Measurements from ENCODE around the gene ATP10B.
A peak's percentile ranks its signal among the peaks of the same experiment; 100 is the strongest.
"Not testable (repeated sequence)": the region's sequence is repeated elsewhere in the genome, so short reads cannot be mapped to it uniquely, and the experiment has no call there.

Gene ATP10B

GRCh38 chr5:160831801-160832200 lies 20.2 kb downstream of the ATP10B start:
- no peak for DNase-seq (ENCODE audit: low read depth in 2 of 2)

DNA sequence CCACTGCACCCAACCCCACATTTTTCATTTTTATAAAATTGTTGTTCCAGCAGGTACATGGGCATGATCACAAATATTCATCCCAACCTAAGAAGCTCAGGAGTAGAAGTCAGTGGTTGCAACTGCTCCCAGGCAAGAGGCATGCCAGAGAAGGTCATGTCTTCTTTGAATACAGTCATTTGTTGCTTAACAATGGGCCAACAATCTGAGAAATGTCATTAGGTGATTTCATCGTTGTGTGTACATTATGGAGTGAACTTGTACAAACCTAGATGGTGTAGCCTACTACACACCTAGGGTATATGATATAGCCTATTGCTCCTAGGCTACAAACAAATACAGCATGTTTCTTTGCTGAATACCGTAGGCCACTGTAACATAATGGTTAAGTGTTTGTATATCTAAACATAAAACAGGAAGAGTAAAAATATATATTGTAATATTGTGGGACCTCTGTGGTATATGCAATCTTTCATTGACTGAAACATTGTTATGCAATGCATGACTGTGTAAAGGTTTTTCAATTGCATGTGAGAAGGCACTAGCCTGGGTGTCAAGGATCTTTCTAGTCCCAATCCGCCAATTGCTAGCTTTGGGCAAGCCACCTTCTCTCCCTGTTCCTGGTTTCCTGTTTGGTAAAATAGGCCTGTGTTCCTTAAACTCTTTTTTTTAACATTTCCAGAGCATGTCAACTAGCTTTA lies 27.6 kb downstream of the ATP10B start:
- no peak for DNase-seq (ENCODE audit: low read depth in 2 of 2)

DNA sequence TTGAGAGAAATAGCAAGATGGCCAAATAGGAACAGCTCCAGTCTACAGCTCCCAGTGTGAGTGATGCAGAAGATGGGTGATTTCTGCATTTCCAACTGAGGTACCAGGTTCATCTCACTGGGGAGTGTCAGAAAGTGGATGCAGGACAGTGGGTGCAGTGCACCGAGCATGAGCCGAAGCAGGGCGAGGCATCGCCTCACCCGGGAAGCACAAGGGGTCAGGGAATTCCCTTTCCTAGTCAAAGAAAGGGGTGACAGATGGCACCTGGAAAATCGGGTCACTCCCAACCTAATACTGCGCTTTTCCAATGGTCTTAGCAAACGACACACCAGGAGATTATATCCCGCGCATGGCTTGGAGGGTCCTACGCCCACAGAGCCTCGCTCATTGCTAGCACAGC lies 39.0 kb downstream of the ATP10B start:
- not testable (repeated sequence) for DNase-seq (ENCODE audit: low read depth in 2 of 2)

DNA sequence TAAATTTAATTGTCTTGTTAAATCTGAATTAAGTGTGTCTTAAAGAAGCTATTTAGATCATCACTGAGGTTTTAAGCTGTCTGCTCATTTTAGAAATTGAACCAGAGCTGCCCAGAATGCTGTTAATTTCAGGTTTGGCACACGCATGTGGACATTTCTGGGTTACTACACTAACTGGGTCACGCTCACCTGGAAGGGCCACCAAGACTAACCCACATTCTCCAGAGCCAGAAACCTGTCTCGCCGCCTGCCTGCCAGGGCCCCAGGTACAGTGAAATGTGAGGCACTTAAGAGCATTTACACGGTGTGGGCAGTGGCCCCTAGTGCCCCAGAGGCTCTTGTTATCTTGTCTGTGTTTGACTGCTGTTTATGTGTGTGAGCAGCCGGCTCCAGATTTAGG lies 46.6 kb downstream of the ATP10B start:
- DNase-seq (ENCODE audit: low read depth in 2 of 2) = no peak

- no peak for DNase-seq (ENCODE audit: low read depth in 2 of 2)
These were observed 49.4 kb downstream of the ATP10B start for GRCh38 chr5:160802592-160802991.

- DNase-seq (ENCODE audit: low read depth in 2 of 2) = no peak
These were observed 51.4 kb downstream of the ATP10B start for GRCh38 chr5:160800375-160801275.

DNA sequence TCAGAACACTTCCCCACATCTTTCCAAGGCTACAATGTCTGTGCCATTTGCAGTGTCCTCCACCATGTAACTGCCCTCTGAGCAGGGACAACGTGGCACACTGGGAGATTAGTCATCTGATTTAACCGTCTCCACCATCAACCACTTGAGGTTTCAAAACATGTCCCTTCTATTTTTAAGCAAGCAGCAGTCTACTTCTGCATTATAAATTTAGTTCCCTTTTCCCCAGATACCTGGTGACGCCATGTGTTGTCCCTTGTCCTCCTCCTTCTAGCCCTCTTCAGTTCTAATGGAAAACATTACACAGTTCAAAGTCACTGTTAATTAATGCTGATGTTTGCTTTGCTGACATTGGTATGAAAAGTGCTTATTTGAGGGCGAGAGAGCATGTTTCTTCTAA lies 52.8 kb downstream of the ATP10B start:
- no peak for DNase-seq (ENCODE audit: low read depth in 2 of 2)

- no peak for DNase-seq (ENCODE audit: low read depth in 2 of 2)
These were observed 55.0 kb downstream of the ATP10B start for GRCh38 chr5:160797020-160797419.

DNA sequence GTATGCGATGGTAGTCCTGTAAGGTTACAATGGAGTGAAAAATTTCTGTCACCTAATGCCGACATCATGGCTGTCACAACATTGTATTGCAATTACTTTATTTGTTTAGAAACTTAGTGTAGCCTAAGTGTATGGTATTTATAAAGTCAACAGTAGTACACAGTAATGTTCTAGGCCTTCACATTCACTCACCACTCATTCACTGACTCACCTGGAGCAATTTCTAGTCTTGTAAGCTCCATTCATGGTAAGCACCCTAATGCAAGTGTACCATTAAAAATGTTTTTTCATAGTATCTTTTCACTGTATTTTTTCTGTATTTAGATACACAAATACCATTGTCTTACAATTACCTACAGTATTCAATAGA lies 58.5 kb downstream of the ATP10B start:
- no peak for DNase-seq (ENCODE audit: low read depth in 2 of 2)

DNA sequence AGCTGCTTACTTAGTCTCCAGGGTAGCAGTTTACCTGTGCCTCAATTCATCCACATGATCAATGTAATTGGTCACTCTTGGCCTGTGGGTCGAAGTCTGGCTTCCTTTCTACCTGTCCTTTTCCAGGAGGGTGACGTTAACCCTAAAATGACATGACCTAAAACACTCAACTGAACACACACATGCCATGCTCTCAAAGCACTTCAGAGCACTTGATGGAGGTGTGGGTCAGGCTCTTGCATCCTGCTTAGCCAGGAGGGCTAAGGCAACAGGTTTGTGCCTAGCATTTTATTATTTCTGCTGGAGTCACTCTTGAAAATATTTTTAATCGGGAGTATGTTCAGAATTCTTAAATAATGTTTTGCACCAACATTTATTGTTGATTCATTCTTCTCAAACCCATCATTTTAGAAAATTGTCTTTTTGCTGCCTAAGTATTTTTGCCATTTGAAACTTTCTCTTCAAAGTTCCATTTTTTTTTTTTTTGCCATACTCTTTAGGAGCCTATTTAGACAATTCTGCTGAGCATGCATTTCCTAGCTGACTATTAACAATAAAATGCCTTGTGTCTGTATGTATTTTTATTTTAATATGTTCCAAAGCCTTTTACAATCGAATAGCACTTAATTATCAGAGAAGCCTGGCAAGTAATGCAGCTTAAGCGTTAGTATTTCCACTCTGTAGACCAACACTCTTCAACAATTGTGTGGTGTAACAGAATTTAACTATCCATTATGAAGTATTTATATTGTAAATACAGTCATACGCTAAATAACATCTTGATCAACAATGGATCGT lies 59.1 kb downstream of the ATP10B start:
- no peak for DNase-seq (ENCODE audit: low read depth in 2 of 2)

DNA sequence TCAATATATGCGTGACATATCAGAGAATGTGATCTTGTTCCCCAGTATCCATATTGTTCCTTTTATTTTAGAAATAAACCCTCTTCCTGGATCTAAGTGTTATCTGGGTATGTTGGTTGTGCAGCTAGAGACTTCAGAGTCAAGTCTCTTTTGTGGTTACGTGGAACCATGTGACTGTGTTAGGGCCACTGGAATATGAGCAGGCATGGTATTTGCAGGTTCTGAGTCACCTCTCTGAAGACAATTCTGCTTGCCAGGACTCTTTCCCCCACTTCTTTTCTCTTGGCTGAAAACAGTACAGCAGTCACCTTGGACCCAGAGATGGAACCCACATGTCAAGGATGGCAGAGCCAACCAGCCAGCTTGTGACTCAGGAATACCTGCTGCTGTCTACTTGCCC lies 59.7 kb downstream of the ATP10B start:
- DNase-seq (ENCODE audit: low read depth in 2 of 2) = no peak

DNA sequence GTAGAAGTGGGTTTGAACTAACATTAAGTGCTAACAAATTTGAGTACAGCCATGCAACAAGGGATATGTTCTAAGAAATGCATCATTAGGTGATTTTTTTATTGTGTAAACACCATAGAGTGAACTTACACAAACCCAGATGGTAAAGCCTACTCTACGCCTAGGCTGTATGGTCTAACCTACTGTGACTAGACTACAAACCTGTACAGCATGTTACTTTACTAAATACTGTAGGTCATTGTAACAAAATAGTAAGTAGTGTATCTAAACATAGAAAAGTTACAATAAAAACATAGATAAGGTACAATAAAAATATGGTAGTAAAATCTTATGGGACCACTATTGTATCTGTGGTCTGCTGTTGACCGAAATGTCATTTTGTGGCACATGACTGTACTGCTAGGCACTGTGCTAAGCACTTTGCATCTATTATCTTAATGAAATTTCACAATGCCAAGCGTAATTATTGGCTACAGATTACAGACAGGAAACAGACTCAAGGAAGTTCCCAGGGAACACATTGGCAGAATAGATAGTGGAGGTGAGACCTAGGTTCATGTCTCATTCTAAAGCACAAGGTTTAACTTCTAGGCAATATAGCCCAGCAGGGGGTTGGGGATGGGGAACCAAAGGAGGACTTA lies 62.7 kb downstream of the ATP10B start:
- DNase-seq (ENCODE audit: low read depth in 2 of 2) = no peak

DNA sequence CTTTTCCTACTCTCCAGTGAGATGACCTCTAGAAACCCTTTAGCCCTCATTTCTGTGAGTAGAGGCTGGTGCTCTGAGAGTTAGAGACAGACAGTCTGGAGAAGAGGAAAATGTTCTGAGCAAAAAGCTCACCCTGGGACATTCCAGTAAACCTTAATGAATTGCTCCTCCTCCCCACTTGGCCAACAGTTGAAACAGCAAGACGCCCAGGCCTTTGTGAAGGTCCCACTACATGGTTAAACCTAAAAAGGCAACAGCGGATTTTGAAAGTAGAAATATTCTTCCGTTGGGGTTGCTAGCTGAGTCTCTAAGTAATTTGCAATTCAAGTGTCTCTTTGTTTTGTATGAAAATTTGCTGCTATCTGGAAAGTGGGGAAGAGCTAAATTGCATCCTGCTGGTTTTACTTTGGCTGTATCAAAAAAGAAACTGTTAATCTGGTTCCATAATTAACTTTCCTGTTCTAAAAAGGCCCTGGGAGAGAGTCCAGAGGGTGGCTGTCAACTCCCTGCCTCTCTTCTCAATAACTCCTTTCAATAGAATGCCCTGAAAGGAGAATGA lies 63.8 kb downstream of the ATP10B start:
- no peak for DNase-seq (ENCODE audit: low read depth in 2 of 2)

DNA sequence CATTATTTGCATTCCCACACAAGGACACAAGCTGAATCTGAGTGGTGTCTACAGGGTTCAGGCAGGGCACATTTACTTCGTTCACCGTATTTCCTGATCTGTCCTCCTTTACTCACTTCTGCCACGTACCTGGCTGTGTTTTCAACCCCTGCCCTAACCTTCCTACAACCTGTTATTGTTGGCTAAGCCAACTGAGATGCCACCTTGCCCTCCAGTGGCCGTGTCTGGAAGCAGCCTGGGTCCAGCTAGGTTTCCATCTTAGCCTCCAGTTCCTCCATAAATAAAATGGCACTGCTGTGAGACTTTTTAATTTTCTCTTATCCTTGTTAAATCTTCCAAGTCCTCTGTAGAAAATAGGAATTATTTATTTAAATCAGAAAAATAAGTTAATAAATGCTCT lies 64.8 kb downstream of the ATP10B start:
- DNase-seq (ENCODE audit: low read depth in 2 of 2) = peak; percentile 1

DNA sequence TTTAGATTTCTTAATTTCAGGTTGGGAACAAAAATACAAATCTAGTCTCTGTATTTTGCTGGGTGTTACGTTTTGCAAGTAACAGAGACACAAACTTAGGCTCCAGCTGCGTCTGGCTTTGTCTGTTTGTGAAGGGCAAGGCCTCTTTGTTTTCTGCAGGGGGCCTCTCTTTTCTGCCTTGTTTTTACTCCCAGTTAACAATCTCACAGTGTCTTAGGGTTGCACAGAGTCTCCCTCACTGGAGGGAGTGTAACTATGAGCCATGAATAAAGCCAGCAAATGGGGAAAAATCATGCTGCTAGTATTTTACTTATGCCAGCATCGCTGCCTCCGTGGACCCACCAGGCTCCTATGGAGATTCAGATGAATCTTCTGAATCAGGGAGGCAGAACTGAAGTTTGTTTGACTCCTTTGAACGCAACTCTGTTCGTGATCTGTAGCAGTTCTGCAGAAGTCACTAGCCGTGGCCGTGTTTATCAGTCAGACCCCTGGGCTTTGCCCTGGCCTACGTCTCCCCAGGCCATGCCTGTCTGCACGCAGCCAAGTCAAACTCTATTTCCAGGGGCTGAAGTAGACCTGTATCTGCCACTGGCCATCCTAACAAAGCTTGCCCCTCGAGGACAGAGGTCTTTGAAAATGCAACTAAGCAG lies 77.2 kb downstream of the ATP10B start:
- no peak for DNase-seq (ENCODE audit: low read depth in 2 of 2)

DNA sequence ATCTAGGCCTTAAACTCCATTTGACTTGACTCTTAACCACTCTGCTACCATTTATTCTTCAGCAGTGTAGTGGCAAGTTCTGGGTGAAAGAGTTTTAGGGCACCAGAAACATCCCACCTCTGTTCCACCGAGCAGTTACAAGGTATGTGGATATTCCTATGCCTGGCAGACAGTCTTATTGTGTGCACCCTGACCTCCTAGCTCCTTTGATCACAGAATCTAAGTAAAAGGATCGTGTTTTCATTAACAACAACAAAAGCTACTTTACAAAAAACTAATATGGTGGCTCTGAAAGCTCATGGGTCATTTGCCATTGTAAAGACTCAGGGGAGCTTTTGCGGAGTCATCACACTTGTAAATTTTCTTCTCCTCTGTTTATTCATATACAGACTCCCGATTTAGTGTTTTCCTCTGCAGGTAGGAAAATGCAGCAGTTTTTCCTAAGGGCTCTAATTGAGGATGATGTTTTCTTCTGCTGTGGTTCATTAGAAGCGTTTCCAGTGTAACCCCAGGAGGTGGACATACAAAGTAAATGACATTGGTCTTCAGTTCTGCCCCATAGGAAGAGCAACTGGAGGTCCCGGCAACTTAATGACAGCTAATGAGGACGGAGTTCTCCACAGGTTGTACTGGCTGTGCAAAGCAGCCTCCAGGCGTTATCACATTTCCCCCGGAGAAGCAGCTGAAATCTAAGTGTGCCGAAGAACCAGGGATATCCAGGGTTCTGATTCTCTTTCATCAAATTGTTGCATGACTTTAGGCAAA lies 78.2 kb downstream of the ATP10B start:
- DNase-seq (ENCODE audit: low read depth in 2 of 2) = no peak

DNA sequence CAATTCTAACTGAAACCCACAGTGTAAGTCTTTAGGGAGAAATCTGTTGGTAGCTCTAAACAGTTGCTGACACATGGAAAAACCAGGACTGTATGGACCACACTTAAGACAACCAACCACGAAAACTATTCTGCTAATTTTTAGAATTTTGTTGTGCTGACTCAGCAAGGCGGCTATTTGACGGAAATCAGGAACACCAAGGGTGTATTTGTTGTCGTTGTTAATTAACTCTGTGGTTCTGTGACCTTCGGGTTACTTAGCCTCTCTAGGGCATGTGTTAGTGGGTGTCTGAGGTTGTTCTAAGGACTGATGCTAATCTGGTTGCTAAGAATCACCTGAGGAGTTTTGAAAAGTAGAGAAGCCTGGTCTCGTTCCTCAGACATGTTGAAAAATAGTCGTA lies 79.2 kb downstream of the ATP10B start:
- no peak for DNase-seq (ENCODE audit: low read depth in 2 of 2)

DNA sequence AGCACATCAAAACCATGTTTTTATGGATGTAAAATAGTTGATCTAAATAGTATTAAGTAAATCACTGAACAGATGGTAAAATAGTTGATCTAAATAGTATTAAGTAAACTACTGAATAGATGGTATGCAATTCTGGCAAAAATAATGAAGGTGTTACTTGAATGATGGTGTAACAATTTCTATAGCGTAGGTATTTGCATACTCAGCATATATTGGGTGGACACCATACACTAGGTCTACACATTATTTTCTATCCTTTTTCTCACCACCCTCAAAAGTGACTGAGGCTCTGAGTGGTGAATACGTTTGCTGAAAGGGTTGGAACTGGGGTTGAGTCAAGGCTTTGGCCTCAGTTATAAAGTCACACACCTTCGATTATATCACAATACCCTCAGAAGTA lies 81.3 kb downstream of the ATP10B start:
- no peak for DNase-seq (ENCODE audit: low read depth in 2 of 2)

- no peak for DNase-seq (ENCODE audit: low read depth in 2 of 2)
These were observed 82.7 kb downstream of the ATP10B start for GRCh38 chr5:160769301-160769700.

DNA sequence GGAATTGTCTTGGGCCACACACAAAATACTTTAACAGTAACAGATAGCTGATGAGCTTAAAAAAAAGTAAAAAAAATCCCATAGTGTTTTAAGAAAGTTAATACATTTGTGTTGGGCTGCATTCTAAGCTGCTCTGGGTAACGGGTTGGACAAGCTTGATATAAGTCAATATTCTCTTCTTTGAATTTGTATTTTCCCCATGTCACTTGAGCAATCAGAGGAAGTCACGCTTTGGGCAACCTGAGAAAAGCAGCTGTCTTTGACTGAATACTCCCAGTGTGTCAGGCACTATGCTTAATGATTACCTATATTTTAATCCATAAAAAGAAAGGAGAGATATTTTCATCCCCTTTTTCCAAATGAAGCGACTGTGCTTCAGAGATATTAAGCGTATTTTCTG lies 84.9 kb downstream of the ATP10B start:
- DNase-seq (ENCODE audit: low read depth in 2 of 2) = no peak
